Hepatocyte (in vitro differentiated cells): ENCODE data around the gene MRPL27. TPM values are rescaled to one million over a fixed set of nuclear protein-coding genes. Genes with fewer than 3 reads are reported as not detected.
A peak's percentile ranks its signal among the peaks of the same experiment; 100 is the strongest.

Experiments
- DNase-seq: peaks from one replicate; pipeline ENCODE4 v3.0.0-alpha.2; 2016; ENCODE audit warnings: low spot score
- H2AFZ ChIP-seq: fragments of 200-600 bp; sonication (generic); 2 replicates; pipeline ENCODE4 v1.6.0; 2016; ENCODE audit warnings: antibody characterized with exemption, mild to moderate bottlenecking
- H3K27ac ChIP-seq: fragments of 200-600 bp; sonication (generic); 2 replicates; pipeline ENCODE4 v1.5.1; 2016; ENCODE audit warnings: mild to moderate bottlenecking
- H3K27me3 ChIP-seq: fragments of 200-600 bp; sonication (generic); 2 replicates; pipeline ENCODE4 v1.6.1; 2016
- H3K36me3 ChIP-seq: fragments of 200-600 bp; sonication (generic); replicated peaks from 2 replicates; pipeline ENCODE4 v1.5.1; 2016; ENCODE audit warnings: low read depth; ENCODE audit not compliant: insufficient read depth
- H3K4me1 ChIP-seq: fragments of 200-600 bp; sonication (generic); 2 replicates; pipeline ENCODE4 v1.5.1; 2016; ENCODE audit warnings: mild to moderate bottlenecking, moderate library complexity; ENCODE audit not compliant: insufficient read depth
- H3K4me2 ChIP-seq: fragments of 200-600 bp; sonication (generic); 2 replicates; pipeline ENCODE4 v1.6.0; 2016
- H3K4me3 ChIP-seq: fragments of 200-600 bp; sonication (generic); 2 replicates; pipeline ENCODE4 v1.5.1; 2016; ENCODE audit warnings: mild to moderate bottlenecking
- H3K79me2 ChIP-seq: fragments of 200-600 bp; sonication (generic); 2 replicates; pipeline ENCODE4 v1.6.0; 2017; ENCODE audit warnings: mild to moderate bottlenecking
- H3K9me2 ChIP-seq: fragments of 200-600 bp; sonication (generic); replicated peaks from 2 replicates; pipeline ENCODE4 v1.6.0; 2017; ENCODE audit warnings: mild to moderate bottlenecking; ENCODE audit not compliant: insufficient read depth
- H3K9me3 ChIP-seq: fragments of 200-600 bp; sonication (generic); 2 replicates; pipeline ENCODE4 v1.5.1; 2016; ENCODE audit warnings: low read depth, mild to moderate bottlenecking
- H4K20me1 ChIP-seq: fragments of 200-600 bp; sonication (generic); 2 replicates; pipeline ENCODE4 v1.6.0; 2016; ENCODE audit warnings: mild to moderate bottlenecking; ENCODE audit not compliant: insufficient read depth, poor library complexity, severe bottlenecking
- CTCF ChIP-seq: fragments of 200-600 bp; sonication (generic); IDR thresholded peaks from 2 replicates; pipeline ENCODE4 v1.5.1; 2016; ENCODE audit warnings: antibody characterized with exemption, mild to moderate bottlenecking; ENCODE audit not compliant: poor library complexity
- EZH2 ChIP-seq: fragments of 200-600 bp; sonication (generic); IDR thresholded peaks from 2 replicates; pipeline ENCODE4 v1.6.1; 2016; ENCODE audit warnings: antibody characterized with exemption, mild to moderate bottlenecking, borderline replicate concordance
- EZH2phosphoT487 ChIP-seq: fragments of 200-600 bp; sonication (generic); IDR thresholded peaks from one replicate; pipeline ENCODE4 v1.6.1; 2018; ENCODE audit warnings: antibody characterized with exemption, mild to moderate bottlenecking, low read depth, moderate library complexity; ENCODE audit not compliant: unreplicated experiment, severe bottlenecking
- WGBS: methylation state at CpG from one replicate; pipeline ENCODE4 v1.1.6; 2016; ENCODE audit warnings: low lambda C conversion rate; ENCODE audit errors: missing lambda C conversion rate; 5-methylcytosine and 5-hydroxymethylcytosine counted together
- polyA plus RNA-seq: library from polyadenylated mRNA; unstranded; fragments of >200 nt; fragmentation: Nextera tagmentation; extraction: Ambion mirVana; gene quantifications from 2 replicates; pipeline ENCODE4 v1.2.1, GENCODE V29; 2016
- total RNA-seq: library from RNA; depleted of rRNA; stranded (reverse); fragments of >200 nt; gene quantifications from 2 replicates; pipeline ENCODE4 v1.2.3, GENCODE V29; 2014

Gene MRPL27
- total RNA-seq (83.0 and 98.5 TPM in 2 replicates), polyA plus RNA-seq (139 TPM in 2 replicates)

GRCh38 chr17:50372758-50373556, at the start of gene MRPL27, which contains the start of gene EME1:
Gene MRPL27 (minus strand): TSS chr17:50373184. CDS start chr17:50373170, 14 bp downstream.
Gene EME1 (plus strand): TSS chr17:50373229. CDS start chr17:50375209, 1,980 bp downstream.
- no peak for TF ChIP-seq EZH2phosphoT487
- TF ChIP-seq CTCF, result no peak
- no peak for TF ChIP-seq EZH2
- H3K27ac ChIP-seq, result peak within 1 kb of the TSS; percentile 97

GRCh38 chr17:50422738-50423137, 49.8 kb upstream of the MRPL27 start:
- TF ChIP-seq EZH2phosphoT487, result no peak
- TF ChIP-seq CTCF, result no peak
- no peak for TF ChIP-seq EZH2
- Histone ChIP-seq H3K9me2 (no peaks in the 10 kb centered on the region), H3K4me3 (no peak overlapping the region), H3K27ac (no peak overlapping the region), H3K79me2 (peaks cover 6% of the 10 kb centered on the region), H3K36me3 (no peaks in the 10 kb centered on the region), H3K27me3 (no peaks in the 10 kb centered on the region), H3K4me2 (no peak overlapping the region), H2AFZ (no peak overlapping the region), H4K20me1 (no peaks in the 10 kb centered on the region), H3K9me3 (no peaks in the 10 kb centered on the region), H3K4me1 (peaks cover 23% of the 10 kb centered on the region)
- 94% methylated on average over 2 of the region's 2 CpGs for WGBS
- DNase-seq, result no peak

More at GRCh38 chr17:50372758-50373556, at the start of gene MRPL27, which contains the start of gene EME1:
- Histone ChIP-seq H3K9me2 (no peaks in the 10 kb centered on the region), H2AFZ (peak within 1 kb of the TSS; percentile 65), H3K36me3 (no peaks in the 10 kb centered on the region), H4K20me1 (no peaks in the 10 kb centered on the region), H3K4me1 (peaks cover 4% of the 10 kb centered on the region), H3K4me2 (peak within 1 kb of the TSS; percentile 86), H3K4me3 (peak within 1 kb of the TSS; percentile 85), H3K27me3 (no peaks in the 10 kb centered on the region), H3K9me3 (no peaks in the 10 kb centered on the region), H3K79me2 (peaks cover 31% of the 10 kb centered on the region)
- DNase-seq, result peak; percentile 91
- 2% methylated on average over 42 of the region's 42 CpGs for WGBS

GRCh38 chr17:50421308-50422051, 48.5 kb upstream of the MRPL27 start:
- H3K27me3 ChIP-seq, result no peaks in the 10 kb centered on the region
- H3K36me3 ChIP-seq, result no peaks in the 10 kb centered on the region
- WGBS, result 71% methylated on average over 3 of the region's 3 CpGs
- H3K4me2 ChIP-seq, result peak overlapping the region; percentile 48
- H3K79me2 ChIP-seq, result no peaks in the 10 kb centered on the region
- peak overlapping the region; percentile 7 for H2AFZ ChIP-seq
- no peak for DNase-seq
- no peak for TF ChIP-seq CTCF
- TF ChIP-seq EZH2phosphoT487, result no peak
- no peak for TF ChIP-seq EZH2
- H3K9me2 ChIP-seq, result no peaks in the 10 kb centered on the region
- H3K4me3 ChIP-seq, result no peak overlapping the region
- peak overlapping the region; percentile 39 for H3K27ac ChIP-seq
- peaks cover 16% of the 10 kb centered on the region for H3K4me1 ChIP-seq
- H3K9me3 ChIP-seq, result no peaks in the 10 kb centered on the region
- H4K20me1 ChIP-seq, result no peaks in the 10 kb centered on the region
